GM12891 (cell line): ENCODE data around the gene ZPBP.

Experiments used
- POLR2A ChIP-seq: IDR thresholded peaks from 2 replicates; pipeline ENCODE4 v1.6.1; 2011; ENCODE audit warnings: low read depth, low read length, control low read depth
- SPI1 ChIP-seq: IDR thresholded peaks from 2 replicates; pipeline ENCODE4 v1.6.1; 2011; ENCODE audit warnings: low read depth, low read length, control low read depth

DNA sequence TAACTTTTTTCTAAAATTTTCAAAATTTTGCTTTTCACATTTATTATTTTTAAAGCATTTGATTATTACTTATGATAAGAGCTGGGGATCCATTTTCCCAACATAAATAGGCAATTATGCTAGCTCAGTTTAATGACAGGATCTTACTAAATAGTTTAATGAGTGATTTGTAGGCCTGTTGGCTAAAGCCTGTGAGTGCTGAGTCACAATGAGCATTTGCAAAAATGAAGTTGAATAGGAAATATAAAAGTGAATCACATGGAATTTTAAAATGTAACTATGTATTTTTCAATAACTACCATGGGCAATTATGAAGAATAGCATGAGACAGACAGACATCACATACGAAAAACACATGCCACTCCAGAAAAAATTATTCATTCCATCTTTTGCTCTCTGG lies 45.1 kb upstream of the ZPBP start:
- TF ChIP-seq POLR2A (no peak), SPI1 (no peak)
